SW 1271 (cell line): ENCODE measurements around the gene DNAJC18.
"Not testable (repeated sequence)": the region's sequence is repeated elsewhere in the genome, so short reads cannot be mapped to it uniquely, and the experiment has no call there.

Source experiments
- DNase-seq, 2 experiments: peaks; one replicate each; lab custom pipeline; 2025; lab: John Stamatoyannopoulos, UW

DNAJC18 gene

DNA sequence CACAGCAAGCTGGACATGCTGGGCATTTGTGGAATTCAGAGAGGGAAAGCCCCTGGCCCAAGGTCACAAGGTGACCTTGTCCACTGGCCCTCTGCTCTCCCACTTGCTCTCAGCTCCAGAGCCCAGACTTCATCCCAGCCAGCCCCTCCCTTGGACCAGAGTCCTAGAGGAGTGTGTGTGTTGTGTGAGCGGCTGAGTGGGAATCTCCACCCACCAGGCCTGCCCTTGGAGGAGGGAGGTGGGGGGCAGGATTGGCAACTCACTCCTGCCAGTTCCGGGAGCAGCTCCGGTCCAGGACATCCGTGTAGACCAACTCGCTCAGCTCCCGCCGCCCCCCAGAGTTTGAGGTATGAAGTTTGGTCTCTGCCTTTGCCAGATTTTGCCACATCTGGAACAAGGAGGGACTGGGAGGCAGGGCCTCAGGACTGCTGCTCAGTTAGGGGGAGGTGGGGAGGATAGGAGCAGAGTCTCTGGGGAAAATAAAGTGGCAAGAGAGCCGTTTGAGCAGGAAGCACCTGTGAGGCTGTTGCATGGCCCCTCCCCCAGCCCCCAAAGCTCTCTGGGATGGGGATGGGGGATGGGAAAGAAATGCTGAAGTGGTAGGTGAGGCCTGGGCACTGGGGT, 51.0 kb downstream of the DNAJC18 start:
- no peak for DNase-seq

DNA sequence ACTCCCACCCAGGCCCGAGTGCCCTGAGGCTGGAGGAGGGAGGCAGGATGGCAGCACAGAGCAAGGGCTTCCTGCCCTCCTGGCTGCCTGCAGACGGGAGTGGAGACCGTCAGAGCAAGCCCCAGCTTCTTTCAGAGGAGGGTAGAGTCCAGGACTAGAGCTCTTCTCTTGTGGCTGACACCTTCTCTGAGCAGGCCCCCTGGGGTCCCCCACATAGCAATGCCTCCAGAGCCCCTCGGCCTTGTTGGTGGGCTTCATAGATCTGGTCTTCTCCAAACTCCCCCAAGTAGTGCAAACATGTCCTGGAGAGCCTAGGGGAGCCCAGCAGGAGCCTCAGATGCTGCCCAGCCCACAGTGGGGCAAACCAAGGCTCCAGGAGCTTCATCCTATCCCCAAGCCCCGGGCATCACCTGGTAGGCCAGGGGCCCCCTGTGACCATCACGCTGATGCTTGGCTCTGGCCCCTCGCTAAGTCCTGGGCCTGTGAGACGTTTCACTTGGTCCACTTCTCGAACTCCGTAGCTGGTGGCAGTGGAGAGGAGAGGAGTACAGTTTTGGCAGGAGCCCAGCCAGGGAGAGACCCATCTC, 51.6 kb downstream of the DNAJC18 start:
- DNase-seq: no peak

DNA sequence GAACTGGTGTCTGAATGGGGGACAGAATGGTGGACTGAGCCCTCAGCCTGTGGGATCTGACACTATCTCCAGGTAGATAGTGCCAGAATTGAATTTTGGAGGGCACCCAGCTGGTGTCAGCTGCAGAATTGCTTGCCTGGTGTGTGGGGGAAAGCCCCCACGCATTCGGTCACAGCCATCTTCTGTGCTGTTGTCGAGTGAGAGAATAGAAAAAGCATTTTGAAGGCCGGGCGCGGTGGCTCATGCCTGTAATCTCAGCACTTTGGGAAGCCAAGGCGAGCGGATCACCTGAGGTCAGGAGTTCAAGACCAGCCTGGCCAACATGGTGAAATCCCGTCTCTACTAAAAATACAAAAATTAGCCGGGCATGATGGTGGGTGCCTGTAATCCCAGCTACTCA, 52.4 kb downstream of the DNAJC18 start:
- DNase-seq: not testable (repeated sequence)

DNA sequence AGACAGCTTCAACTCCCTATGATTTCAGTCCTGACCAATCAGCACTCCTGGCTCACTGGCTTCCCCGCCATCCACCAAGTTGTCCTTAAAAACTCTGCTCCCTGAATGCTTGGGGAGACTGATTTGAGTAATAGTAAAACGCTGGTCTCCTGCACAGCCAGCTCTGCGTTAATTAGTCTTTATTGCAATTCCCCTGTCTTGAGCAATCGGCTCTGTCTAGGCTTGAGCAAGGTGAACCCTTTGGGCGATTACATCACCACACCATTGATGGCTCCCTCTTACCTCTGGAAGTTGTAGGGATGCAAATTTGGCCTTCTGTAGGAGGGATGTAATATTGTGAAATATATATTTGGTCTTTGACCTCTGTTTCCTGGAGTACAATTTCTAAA, 53.3 kb downstream of the DNAJC18 start:
- DNase-seq: no peak

DNA sequence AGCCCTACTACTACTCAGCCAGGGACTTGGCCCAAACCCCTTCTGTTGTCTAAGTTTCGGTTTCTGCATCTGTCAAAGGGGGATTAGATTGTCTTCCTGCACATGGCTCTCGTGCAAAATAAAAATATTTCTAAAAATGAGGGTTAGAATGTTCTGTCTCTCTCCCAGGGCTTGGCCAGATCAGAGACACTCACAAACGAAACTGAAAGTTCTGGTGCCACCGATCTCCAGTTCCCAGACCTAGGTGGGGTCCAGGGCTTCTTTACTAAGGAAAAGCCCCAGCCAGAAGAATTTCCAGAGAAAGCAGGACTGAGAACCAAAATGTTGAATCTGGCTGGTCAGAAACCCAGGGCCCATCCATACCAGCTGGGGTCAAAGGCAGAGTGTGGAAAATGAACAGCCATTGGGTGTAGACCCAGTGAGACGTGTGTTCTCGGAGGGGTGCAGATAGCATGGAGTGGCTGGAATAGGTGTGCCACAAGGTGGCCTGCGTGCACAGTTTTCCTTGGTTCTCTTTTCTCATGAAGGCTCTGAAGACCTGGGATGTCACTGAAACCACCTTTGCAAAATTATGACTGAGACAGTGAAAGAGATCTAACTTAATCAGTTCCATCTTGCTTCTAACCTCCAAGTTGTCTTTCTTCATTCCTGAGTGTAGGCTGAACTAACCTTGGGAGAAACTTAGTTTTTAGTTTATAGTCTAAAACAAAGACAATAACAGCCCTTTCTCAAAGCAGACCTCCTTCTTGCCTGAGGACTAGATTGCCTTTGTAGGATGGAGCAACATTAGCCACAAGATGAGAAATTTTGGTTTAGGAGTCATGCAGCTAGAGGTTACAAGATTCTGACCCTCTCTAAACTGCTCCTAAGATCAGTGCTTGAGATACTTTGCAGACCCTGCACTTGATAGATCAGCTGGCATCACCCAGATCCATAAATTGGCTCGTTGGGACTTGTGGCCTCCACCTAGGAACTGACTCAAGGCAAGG, 54.0 kb downstream of the DNAJC18 start:
- DNase-seq: no peak

DNA sequence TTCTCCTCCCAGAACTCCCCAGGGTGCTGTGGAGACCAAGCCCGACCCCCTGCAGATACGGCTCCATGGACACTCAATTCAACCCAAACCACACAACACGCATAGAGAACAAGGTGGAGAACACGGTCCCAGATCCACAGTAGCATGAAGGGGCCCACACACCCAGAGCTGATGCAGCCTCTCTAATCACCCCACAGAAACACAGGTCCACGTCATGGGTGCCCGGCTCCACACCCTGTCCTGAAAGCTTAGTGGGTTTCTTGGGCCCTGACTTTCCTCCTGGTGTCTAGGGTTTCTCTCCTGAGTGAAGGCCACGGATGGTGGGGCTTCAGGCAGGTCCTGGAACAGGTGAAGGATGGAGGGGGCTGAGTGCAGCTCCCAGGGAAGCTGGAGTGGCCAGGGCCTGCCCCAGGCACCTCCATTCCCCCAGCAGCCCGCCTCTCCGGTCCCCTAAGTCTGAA, 54.7 kb downstream of the DNAJC18 start:
- no peak for DNase-seq

DNA sequence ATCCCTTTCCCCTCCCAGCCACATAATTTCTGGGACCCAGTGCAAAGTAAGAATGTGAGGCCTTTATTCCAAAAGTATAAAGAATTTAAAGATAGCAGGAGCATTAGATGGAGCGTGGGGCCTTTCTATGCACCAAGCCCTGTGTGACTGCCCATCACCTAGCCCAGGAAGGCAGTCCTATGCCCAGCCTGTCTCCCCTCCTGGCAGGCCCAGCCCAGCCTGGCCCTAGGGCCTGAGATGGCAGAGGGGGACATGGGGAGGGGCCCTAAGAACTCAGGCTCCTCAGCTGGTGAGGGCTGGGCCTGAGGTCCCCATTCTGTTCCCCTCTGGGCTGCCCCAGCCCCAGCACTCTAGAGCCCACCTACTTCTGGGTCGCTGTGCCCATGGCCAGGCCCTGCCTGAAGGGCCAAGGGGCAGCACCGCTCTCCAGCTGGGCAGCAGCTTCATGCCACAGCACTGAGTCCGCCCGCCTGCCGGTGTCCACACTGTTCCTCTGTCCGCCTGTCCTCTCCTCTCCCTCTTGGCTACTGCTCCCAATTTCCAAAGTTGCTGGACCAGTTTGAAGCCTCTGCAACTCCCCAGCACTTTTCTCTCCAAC, 55.2 kb downstream of the DNAJC18 start:
- no peak for DNase-seq

DNA sequence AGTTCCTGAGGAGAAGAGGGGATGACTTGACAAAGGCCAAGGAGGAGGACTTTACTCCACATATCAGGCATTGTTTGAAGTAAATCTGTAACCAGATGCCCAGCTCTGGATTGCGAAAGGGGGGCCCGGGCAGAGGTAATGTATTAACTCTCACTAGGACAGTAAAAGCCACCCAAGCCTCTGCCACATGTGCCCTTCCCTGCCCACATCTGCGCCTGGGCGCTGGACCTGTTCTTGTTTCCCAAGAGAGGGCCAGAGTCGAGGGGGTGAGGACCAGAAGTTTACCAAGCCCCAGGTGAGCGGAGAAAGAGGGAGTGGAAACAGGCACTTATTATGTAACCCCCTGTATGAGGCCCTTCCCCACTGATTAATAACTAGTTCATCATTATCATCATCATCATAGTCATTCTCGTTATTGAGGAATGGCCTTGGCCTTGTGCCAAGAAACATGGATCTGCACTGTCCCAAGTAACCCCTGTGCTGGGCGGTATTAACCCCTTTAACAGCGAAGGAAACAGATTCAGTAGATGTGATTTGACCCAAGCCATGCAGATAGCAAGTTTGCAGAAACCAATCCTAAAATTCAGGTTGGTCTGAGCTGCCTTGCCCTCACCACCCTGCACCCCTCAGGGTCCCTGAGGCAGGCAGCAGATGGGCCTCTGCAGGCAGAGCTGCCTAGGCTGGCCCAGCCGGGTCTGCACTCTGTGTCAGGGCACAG, 55.9 kb downstream of the DNAJC18 start, which contains the start of gene SLC23A1:
Gene SLC23A1, minus strand, starts transcription at position 23 of the 718 bp plus-strand sequence. CDS start 44 bp downstream, outside the sequence.
- DNase-seq: no peak

DNA sequence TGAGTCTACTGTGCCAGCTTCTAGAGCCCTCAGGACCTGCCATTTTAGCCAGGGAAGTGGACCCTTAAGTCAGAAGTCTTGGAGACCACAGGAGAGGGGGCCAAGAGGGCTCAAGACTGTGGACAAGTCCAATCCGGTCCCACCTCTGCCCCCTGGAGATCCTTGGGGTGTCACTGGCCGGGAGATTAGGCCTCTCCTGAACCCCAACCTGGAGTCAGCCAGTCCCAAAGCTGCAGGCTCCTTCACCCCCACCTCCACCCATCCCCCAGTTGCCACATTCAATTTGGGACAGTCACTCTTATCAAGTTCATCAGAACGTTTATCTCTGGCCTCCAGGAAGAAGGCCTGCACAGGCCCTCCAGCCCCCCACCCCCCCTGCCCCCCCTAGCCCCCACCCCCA, 56.5 kb downstream of the DNAJC18 start:
- DNase-seq: no peak

DNA sequence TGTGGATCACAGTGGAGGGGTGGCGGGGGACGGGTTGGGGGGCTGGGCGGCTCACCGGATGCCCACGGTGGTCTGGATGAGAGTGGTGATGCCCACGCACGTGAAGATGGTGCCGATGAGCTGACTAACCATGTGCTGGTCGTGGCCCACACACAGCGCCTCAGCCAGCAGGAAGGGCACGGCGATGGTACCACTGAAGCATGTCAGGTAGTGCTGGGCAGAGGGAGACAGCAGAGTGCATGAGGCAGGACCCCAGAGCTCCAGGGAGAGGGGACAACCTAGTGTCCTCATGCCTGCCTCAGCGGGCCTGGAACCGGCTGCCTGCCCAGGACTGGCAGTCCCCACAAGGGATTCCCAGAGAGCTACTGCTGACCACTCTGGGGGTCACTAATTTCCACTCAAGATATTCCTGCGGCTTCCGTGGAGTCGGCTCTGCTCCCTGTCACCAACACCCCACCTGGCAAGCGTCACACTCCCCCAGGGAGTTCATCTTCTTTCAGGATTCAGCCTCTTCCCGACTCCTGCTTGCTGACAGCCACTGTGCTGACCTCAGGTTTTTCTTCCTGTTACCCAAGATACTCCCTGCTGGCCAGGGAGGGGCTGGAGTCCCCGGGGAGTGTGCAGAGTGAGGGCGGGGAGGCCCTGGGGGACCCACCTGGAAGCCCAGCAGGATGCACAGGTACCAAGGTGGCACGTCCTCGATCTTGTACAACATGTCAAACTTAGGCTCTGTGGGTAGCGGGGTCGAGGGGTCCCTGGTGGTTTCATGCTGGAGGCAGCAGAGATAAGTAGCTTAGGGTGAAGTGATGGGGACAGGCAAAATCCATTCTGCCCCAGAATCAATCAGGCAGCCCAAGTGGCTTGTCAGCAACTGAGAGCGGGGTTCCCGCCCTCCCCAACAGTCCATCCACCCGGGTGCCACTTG, 57.2 kb downstream of the DNAJC18 start:
- no peak for DNase-seq

DNA sequence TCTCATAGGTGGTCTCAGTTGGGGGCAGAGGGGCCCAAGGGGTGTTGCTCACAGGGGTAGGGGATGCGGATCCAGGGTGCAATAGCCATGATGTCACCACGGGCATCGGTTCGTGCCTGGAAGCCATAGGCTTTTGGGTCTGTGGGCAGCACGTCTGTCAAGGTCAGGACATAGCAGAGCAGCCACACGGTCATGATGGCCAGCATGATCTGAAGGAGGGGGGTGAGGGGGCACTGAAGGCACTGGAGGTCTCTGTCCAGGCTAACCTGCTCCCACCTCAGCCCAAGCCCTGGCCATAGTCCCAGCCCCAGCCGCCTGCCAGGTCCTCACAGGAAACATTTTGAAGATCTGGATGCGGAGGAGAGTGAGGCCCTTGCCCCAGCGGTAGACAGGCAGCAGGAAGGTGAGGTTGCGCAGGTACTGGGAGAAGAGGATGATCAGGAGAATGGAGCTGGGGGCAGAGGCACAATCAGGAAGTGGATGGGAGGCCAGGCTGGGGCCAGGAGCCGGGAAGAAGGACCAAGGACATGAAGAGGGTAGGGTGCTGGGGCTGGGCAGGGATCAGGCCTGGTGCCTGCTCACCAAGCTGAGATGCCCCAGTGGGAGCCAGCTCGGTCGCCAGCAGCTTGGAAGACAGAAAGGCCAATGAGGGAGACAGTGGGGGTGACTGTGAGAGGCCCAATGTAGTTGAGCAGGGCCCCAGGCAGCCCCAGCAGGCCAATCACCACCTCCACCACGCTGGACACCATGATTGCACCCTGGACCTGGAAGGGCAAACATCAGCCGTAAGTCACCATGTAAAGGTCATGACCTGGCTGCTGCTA, 59.5 kb downstream of the DNAJC18 start:
- no peak for DNase-seq

DNA sequence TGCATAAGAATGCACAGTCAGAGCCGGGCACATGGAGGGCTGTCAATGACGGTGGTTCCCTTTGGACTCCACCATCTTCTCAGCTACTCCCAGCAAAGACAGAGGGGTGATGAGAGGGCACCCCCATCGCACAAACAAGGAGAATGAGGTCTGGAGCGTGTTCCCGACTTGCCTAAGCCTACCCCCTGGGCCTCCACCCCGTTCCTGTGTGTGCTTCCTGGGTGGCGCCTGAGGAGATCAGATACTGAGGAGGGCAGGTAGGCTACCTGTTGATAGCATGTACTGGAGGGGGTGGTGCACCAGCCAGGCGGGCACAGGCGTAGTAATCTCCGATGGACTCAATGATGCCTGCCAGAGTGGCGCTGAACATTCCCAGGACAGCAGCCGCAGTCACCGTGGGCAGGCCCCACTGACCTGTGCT, 60.4 kb downstream of the DNAJC18 start:
- DNase-seq: no peak

DNA sequence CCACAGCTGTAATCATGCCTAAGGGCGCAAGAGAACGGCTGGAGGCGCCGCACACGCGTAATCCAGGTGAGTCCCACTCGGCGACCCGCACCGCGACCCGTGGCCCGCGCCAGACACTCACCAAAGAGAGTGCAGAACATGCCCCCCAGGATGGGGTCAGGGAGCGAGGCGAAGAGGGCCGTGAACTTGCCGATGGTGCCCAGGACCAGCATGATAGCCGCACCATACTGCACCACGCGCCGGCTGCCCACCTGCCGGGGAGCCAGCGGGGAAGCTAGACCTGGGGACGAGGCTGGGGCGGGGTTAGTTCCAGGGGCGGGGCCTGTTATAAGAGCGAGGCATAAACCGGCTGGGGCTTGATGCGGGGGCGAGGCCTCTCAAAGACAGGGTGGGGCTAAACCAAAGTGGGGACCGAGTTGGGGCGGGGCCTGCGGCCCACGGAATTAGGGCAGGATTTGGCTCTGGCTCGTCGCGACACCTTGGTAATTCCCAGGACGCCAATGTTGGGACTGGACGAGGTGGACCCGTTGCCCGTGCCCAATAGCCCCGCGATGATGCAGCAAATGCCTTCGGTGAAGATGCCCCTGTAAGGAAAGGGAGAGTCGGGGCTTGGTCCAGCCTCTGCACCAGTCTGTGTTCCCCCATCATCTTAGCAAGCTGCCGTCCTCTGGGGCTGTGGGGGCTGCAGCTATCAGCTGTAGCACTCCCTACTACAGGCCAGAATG, 61.1 kb downstream of the DNAJC18 start:
- no peak for DNase-seq

DNA sequence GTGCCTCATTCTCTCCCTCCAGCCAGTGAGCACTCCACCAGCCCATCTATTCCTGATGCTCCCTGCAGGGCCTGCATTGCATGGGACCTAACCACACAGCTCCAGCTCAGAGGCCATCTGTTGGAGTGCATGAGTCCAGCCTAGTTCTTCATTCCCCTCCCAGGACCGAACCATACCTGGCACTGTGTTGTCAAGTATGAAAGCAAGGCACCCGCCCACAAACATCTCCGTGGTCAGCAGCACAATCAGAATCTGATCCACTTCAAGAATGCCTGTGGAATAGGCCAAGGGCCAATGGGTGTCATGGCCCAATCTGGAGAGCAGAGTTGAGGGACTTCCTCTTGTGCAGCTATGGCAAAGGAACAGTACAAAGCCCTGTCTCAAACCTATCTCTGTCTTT, 62.1 kb downstream of the DNAJC18 start:
- DNase-seq: no peak

DNA sequence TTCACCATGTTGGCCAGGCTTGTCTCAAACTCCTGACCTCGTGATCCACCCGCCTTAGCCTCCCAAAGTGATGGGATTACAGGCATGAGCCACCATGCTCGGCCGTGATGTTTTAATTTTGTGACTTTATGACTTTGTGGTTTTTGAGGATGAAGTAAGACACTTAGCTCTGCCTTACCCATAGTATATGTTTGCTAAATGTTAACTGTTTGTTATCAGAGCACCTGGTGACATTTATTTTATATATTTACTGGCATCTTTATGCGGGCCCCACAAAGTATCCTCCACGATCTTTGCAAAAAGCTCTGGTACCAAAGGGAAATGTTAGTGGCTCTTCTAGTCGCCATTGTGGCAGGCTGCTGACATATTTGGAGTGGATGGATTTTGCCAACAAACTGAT, 63.0 kb downstream of the DNAJC18 start:
- no peak for DNase-seq

DNA sequence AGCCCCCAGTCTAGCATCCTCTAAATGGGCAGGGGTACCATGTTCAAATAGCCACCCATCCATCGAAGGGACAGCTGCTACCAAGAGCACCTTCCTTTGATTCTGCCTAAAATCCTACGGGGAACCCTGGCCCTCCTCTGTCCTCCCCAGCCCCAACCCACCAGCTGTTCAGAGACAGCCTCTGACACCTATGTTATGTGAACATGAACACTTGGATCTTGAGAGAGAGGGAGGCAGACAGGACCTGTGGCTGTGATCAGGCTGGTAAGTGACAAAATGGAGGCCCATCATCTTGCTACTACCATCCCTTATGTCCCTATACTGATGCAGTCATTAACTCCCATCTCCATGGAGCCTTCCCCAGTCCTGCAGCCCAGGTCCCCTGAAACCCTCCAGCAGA, 64.4 kb downstream of the DNAJC18 start:
- DNase-seq: no peak

DNA sequence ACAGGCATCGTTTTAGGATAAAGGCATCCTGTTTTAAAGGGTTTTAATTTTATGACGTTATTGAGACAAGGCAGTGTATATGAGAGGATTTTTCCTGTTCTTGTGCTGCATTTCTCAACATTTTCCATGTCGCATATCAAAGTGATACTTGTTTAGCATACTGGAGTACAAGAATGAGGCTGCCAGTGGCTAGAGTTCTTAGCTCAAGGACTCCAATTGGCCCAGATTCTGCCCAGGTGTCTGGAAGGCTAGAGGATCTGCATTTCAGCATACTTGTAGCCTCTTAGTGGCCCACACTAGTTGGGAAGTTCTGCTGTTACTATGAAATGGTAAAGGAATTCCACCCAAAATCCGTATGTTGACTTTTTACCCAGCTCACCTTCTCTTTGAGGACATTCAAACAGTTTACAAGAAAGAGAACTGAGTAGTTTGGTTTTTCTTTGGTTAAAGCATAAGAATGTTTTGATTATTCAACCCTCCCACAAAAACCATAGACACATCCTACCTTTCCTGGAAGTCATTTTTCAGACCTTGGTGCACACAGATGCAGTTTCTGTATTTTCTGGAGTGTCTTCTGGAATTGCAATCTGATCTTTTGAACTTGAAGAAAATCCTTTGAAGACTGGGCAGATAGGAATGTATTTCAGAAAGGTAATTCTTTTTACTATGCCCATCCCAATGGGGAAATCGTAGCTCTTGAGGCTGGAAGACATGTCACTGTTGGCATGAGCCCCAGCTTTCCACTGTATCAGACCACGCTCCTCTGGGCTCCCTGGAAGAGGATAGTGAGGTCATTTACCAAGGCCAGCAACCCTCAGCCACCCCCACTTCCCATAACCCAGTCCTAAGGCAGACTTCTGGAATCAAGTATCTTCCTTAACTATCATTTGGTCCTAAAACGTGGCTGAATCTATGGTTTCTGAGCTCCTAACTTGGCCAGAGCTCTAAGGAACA, 67.6 kb downstream of the DNAJC18 start:
- DNase-seq: no peak

DNA sequence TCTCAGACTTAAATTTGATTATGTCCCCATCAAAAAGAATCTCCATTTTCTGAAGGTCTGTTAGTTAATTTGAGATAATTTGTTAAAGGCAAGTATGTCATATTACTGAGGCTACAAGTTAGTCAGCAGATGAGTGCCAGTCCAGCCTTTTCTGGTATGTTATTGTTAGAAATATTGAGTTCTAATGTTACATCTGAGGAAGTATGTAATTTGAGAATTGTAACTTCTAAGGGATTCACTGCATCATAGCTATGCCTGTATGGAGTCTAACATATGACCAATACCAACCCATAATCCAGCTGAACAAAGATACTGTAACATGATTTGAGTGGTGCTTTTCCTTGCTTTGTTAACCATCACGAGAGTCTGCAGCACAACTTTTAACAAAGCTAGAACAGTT, 70.1 kb downstream of the DNAJC18 start:
- DNase-seq: no peak
